ENCODE data around the gene ACSM6.

The ACSM6 gene

DNA sequence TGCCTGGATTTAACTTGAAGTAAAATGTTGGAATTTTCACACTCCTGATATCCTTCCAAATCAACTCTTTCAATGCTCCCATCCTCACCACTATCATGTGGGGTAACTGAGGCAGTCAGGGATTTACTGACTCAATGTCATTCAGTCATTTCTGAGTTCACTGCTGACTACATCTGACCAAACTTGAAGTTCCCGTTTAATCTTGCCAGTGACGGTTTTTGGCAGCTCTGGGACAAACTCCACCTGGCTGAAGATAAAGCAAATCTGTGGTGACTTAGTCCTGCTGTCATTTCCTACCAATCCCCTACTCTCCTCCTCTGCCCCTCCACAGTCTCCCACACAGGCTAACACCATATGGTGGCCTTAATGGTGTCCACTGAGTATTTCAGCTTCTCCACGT is 22.7 kb upstream of the ACSM6 start (continued):
- TF ChIP-seq, protein P1, sequence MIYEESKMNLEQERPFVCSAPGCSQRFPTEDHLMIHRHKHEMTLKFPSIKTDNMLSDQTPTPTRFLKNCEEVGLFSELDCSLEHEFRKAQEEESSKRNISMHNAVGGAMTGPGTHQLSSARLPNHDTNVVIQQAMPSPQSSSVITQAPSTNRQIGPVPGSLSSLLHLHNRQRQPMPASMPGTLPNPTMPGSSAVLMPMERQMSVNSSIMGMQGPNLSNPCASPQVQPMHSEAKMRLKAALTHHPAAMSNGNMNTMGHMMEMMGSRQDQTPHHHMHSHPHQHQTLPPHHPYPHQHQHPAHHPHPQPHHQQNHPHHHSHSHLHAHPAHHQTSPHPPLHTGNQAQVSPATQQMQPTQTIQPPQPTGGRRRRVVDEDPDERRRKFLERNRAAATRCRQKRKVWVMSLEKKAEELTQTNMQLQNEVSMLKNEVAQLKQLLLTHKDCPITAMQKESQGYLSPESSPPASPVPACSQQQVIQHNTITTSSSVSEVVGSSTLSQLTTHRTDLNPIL (CRISPR knock-in tag; IDR thresholded peaks at IDR 0.05; ENCODE audit: low read depth): no peak
- TF ChIP-seq, protein P2, sequence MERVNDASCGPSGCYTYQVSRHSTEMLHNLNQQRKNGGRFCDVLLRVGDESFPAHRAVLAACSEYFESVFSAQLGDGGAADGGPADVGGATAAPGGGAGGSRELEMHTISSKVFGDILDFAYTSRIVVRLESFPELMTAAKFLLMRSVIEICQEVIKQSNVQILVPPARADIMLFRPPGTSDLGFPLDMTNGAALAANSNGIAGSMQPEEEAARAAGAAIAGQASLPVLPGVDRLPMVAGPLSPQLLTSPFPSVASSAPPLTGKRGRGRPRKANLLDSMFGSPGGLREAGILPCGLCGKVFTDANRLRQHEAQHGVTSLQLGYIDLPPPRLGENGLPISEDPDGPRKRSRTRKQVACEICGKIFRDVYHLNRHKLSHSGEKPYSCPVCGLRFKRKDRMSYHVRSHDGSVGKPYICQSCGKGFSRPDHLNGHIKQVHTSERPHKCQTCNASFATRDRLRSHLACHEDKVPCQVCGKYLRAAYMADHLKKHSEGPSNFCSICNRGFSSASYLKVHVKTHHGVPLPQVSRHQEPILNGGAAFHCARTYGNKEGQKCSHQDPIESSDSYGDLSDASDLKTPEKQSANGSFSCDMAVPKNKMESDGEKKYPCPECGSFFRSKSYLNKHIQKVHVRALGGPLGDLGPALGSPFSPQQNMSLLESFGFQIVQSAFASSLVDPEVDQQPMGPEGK (CRISPR knock-in tag; IDR thresholded peaks at IDR 0.05; ENCODE audit: borderline replicate concordance): no peak
- TF ChIP-seq, protein P3, sequence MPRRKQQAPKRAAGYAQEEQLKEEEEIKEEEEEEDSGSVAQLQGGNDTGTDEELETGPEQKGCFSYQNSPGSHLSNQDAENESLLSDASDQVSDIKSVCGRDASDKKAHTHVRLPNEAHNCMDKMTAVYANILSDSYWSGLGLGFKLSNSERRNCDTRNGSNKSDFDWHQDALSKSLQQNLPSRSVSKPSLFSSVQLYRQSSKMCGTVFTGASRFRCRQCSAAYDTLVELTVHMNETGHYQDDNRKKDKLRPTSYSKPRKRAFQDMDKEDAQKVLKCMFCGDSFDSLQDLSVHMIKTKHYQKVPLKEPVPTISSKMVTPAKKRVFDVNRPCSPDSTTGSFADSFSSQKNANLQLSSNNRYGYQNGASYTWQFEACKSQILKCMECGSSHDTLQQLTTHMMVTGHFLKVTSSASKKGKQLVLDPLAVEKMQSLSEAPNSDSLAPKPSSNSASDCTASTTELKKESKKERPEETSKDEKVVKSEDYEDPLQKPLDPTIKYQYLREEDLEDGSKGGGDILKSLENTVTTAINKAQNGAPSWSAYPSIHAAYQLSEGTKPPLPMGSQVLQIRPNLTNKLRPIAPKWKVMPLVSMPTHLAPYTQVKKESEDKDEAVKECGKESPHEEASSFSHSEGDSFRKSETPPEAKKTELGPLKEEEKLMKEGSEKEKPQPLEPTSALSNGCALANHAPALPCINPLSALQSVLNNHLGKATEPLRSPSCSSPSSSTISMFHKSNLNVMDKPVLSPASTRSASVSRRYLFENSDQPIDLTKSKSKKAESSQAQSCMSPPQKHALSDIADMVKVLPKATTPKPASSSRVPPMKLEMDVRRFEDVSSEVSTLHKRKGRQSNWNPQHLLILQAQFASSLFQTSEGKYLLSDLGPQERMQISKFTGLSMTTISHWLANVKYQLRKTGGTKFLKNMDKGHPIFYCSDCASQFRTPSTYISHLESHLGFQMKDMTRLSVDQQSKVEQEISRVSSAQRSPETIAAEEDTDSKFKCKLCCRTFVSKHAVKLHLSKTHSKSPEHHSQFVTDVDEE (CRISPR knock-in tag; IDR thresholded peaks at IDR 0.05): no peak
- no peak for TF ChIP-seq OSR1 (CRISPR knock-in tag; IDR thresholded peaks at IDR 0.05)
- TF ChIP-seq CSDC2 (CRISPR knock-in tag; IDR thresholded peaks at IDR 0.05): no peak

DNA sequence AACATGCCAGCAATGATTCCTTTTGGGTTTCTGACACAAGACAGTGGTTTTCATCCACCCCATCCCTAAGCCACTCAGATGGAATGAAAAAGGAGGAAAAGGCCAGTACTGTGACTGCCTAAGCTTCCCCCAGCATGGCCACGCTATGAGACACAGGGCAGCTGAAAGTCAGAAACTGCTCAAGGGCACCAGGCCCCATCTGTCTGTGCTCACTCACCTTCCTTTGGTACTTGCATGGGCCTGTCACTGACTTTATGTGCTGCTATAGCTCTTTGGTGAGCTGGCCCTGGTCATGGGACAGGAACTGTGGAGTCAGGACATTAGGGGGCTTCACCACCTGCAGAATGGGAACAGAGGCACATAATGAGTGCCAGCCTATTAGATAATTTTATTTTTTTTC is 21.2 kb upstream of the ACSM6 start:
- no peak for TF ChIP-seq TOX (CRISPR knock-in tag; IDR thresholded peaks at IDR 0.05; ENCODE audit: borderline replicate concordance)
- TF ChIP-seq, protein P2 (CRISPR knock-in tag; IDR thresholded peaks at IDR 0.05; ENCODE audit: borderline replicate concordance): no peak
- no peak for TF ChIP-seq PPARA (CRISPR knock-in tag; IDR thresholded peaks at IDR 0.05; ENCODE audit: borderline replicate concordance)
- TF ChIP-seq SNAI2 (CRISPR knock-in tag; IDR thresholded peaks at IDR 0.05): no peak
- TF ChIP-seq, protein P3 (CRISPR knock-in tag; IDR thresholded peaks at IDR 0.05): no peak
- TF ChIP-seq ZC3H10 (CRISPR knock-in tag; IDR thresholded peaks at IDR 0.05): no peak
- TF ChIP-seq, protein P4, sequence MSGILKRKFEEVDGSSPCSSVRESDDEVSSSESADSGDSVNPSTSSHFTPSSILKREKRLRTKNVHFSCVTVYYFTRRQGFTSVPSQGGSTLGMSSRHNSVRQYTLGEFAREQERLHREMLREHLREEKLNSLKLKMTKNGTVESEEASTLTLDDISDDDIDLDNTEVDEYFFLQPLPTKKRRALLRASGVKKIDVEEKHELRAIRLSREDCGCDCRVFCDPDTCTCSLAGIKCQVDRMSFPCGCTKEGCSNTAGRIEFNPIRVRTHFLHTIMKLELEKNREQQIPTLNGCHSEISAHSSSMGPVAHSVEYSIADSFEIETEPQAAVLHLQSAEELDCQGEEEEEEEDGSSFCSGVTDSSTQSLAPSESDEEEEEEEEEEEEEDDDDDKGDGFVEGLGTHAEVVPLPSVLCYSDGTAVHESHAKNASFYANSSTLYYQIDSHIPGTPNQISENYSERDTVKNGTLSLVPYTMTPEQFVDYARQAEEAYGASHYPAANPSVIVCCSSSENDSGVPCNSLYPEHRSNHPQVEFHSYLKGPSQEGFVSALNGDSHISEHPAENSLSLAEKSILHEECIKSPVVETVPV (CRISPR knock-in tag; IDR thresholded peaks at IDR 0.05): no peak
- no peak for TF ChIP-seq ZFP30 (CRISPR knock-in tag; IDR thresholded peaks at IDR 0.05)
- no peak for TF ChIP-seq OSR1 (CRISPR knock-in tag; IDR thresholded peaks at IDR 0.05)
- TF ChIP-seq ISL1 (CRISPR knock-in tag; IDR thresholded peaks at IDR 0.05): no peak
- TF ChIP-seq, protein P1 (CRISPR knock-in tag; IDR thresholded peaks at IDR 0.05; ENCODE audit: low read depth): no peak
- TF ChIP-seq ZFP3 (CRISPR knock-in tag; IDR thresholded peaks at IDR 0.05): no peak
- TF ChIP-seq ZNF8 (CRISPR knock-in tag; IDR thresholded peaks at IDR 0.05): no peak
- TF ChIP-seq GLIS3 (CRISPR knock-in tag; IDR thresholded peaks at IDR 0.05): no peak
- no peak for TF ChIP-seq ZNF70 (CRISPR knock-in tag; IDR thresholded peaks at IDR 0.05)
- no peak for ATAC-seq
